Endothelial cell (in vitro differentiated cells): ENCODE data around the gene CCNJL. TPM values are rescaled to one million over a fixed set of nuclear protein-coding genes. Genes with fewer than 3 reads are reported as not detected.

Experiments
- DNase-seq: peaks from one replicate; pipeline ENCODE4 v3.0.0; 2021; ENCODE audit warnings: low spot score
- H3K27ac Mint-ChIP-seq: one replicate; pipeline ENCODE4 v1.8.0; 2021; ENCODE audit warnings: mixed read lengths, inconsistent platforms; ENCODE audit not compliant: unreplicated experiment
- H3K27me3 Mint-ChIP-seq: one replicate; pipeline ENCODE4 v1.8.0; 2021; ENCODE audit warnings: mild to moderate bottlenecking, moderate library complexity, mixed read lengths, inconsistent platforms; ENCODE audit not compliant: unreplicated experiment
- H3K36me3 Mint-ChIP-seq: one replicate; pipeline ENCODE4 v1.8.0; 2021; ENCODE audit warnings: mild to moderate bottlenecking, low read depth, mixed read lengths, inconsistent platforms; ENCODE audit not compliant: unreplicated experiment
- H3K4me1 Mint-ChIP-seq: one replicate; pipeline ENCODE4 v1.8.0; 2021; ENCODE audit warnings: mild to moderate bottlenecking, mixed read lengths, inconsistent platforms; ENCODE audit not compliant: unreplicated experiment
- H3K4me3 Mint-ChIP-seq: one replicate; pipeline ENCODE4 v1.8.0; 2021; ENCODE audit warnings: mild to moderate bottlenecking, mixed read lengths, inconsistent platforms; ENCODE audit not compliant: unreplicated experiment
- H3K9me3 Mint-ChIP-seq: one replicate; pipeline ENCODE4 v1.8.0; 2021; ENCODE audit warnings: mixed read lengths, inconsistent platforms; ENCODE audit not compliant: unreplicated experiment
- total RNA-seq: library from RNA; stranded (reverse); fragmentation: NEBNext Ultra II Directional; extraction: Animal tissue kit (Norgen Biotek cat#: 25700); gene quantifications from one replicate; pipeline ENCODE4 v1.2.1, GENCODE V29; 2021; ENCODE audit not compliant: unreplicated experiment
- TF ChIP-seq, protein P1 (sequence below): fragments of 200-600 bp; sonication (generic); IDR thresholded peaks from one replicate; pipeline ENCODE4 v1.5.0; 2021; ENCODE audit warnings: antibody characterized with exemption; ENCODE audit not compliant: unreplicated experiment

Gene CCNJL
- total RNA-seq, 1 donor from 2014 or later, result 65.0 TPM

DNA sequence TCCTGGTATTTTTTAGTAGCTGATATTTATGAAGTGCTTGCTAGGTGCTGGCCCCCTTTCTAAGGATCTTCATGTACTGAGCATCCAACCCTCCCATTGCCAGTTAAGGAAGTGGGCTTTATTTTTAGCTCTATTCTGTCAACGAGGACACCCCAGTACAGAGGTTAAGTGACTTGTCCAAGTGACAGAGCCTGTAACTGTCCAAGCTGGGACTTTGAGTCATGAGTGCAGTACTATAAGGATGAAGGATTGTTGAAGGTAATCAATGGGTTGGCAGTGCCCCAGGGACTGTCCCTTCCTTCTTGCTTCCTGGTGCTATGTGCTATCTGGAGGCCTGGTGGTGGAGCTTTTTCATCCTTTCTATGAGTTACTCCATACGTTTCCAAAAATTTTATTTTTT is 101.0 kb downstream of the CCNJL start:
- Mint-ChIP-seq H3K27ac (no peak overlapping the region), H3K27me3 (peaks cover 1% of the 10 kb centered on the region), H3K4me3 (no peak overlapping the region), H3K36me3 (no peaks in the 10 kb centered on the region), H3K9me3 (no peaks in the 10 kb centered on the region), H3K4me1 (no peaks in the 10 kb centered on the region)
- TF ChIP-seq, protein P1, sequence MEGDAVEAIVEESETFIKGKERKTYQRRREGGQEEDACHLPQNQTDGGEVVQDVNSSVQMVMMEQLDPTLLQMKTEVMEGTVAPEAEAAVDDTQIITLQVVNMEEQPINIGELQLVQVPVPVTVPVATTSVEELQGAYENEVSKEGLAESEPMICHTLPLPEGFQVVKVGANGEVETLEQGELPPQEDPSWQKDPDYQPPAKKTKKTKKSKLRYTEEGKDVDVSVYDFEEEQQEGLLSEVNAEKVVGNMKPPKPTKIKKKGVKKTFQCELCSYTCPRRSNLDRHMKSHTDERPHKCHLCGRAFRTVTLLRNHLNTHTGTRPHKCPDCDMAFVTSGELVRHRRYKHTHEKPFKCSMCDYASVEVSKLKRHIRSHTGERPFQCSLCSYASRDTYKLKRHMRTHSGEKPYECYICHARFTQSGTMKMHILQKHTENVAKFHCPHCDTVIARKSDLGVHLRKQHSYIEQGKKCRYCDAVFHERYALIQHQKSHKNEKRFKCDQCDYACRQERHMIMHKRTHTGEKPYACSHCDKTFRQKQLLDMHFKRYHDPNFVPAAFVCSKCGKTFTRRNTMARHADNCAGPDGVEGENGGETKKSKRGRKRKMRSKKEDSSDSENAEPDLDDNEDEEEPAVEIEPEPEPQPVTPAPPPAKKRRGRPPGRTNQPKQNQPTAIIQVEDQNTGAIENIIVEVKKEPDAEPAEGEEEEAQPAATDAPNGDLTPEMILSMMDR, result no peak
- no peak for DNase-seq

DNA sequence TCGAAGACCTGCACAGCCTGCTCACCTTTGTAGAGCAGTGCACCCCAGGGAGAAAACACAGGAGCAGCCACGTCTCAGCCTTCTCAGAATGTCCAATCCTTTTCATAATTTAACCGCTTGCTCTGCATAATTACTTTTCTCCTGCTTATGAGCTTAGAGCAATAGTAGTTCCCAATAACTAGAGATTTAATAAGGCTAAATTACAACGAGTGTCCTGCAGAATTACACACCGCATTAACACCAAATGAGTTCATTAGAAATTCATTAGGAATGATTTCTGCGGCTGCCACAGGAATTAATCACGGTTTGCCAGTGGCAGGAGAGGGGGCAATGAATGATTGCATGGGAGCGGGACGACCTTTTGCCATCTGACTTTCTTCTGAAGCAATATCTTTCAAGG is 101.8 kb downstream of the CCNJL start:
- H3K27me3 Mint-ChIP-seq, result peaks cover 1% of the 10 kb centered on the region

DNA sequence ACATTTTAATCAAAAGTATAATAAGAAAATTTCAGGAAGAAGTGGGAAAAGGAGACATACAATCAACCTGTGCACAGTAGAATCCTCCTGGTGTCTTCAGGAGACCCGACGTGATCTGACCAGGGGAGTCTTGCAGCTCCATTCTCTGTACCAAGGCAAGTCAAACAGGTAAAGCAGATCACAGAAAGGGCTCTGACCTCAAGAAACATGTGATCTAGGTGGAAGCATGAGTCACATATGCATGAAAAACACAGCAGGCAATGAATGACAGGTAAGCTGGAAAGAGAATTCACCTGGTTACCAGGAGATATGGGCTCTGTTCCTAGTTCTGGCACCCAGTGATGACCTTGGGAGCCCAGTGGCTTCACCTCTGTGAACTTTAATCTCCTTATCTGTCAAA is 102.4 kb downstream of the CCNJL start:
- TF ChIP-seq, protein P1, result no peak
- Mint-ChIP-seq H3K27me3 (peaks cover 1% of the 10 kb centered on the region), H3K9me3 (no peaks in the 10 kb centered on the region), H3K27ac (no peak overlapping the region), H3K4me3 (no peak overlapping the region), H3K4me1 (no peaks in the 10 kb centered on the region), H3K36me3 (no peaks in the 10 kb centered on the region)
- no peak for DNase-seq

More for the DNA sequence above, 101.8 kb downstream of the CCNJL start:
- no peaks in the 10 kb centered on the region for H3K36me3 Mint-ChIP-seq
- no peaks in the 10 kb centered on the region for H3K4me1 Mint-ChIP-seq
- H3K27ac Mint-ChIP-seq, result no peak overlapping the region
- no peak overlapping the region for H3K4me3 Mint-ChIP-seq
- DNase-seq, result no peak
- H3K9me3 Mint-ChIP-seq, result no peaks in the 10 kb centered on the region
- TF ChIP-seq, protein P1, result no peak

DNA sequence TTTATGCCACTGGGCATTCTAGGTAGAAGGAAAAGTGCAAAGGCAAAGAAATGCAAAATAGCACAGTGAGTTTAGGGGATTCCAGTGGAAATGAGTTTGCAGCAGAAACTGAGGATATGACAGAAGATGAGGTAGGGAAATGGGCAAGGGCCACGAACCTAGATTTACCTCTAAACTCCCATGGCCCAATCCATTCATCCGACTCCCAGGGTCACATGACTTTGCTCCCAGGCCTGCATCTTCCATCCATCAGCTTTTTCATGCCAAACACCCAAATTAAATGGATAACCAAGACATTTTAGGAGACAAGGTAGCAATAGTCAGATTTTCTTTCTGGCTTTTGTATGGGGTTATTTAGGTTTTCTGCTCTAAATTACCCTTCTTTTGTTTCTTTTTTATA is 105.3 kb downstream of the CCNJL start:
- DNase-seq, result no peak
- no peaks in the 10 kb centered on the region for H3K9me3 Mint-ChIP-seq
- H3K27ac Mint-ChIP-seq, result no peak overlapping the region
- H3K4me1 Mint-ChIP-seq, result no peaks in the 10 kb centered on the region
- H3K27me3 Mint-ChIP-seq, result peaks cover 3% of the 10 kb centered on the region
- no peak overlapping the region for H3K4me3 Mint-ChIP-seq
- TF ChIP-seq, protein P1, result no peak
- no peaks in the 10 kb centered on the region for H3K36me3 Mint-ChIP-seq

Other genes starting within 250 kb of the CCNJL start
- gene PWWP2A, start 193.1 kb downstream of the CCNJL start, total RNA-seq, result 49.2 TPM
- 1.2 TPM for gene FABP6, start 83.1 kb downstream of the CCNJL start, total RNA-seq
- not detected for gene C1QTNF2, start 58.1 kb upstream of the CCNJL start, total RNA-seq
- gene FAM200C, start 87.5 kb upstream of the CCNJL start, total RNA-seq, result 3.2 TPM
- gene SLU7, start 106.5 kb upstream of the CCNJL start, total RNA-seq, result 53.1 TPM
- 25.1 TPM for gene PTTG1, start 109.3 kb upstream of the CCNJL start, total RNA-seq